AG04450 (cell line): ENCODE results near the gene CLCN3. TPM values are rescaled to one million over a fixed set of nuclear protein-coding genes. Genes with fewer than 3 reads are reported as not detected.
"Not testable (repeated sequence)": the region's sequence is repeated elsewhere in the genome, so short reads cannot be mapped to it uniquely, and the experiment has no call there.

Experiments
- CTCF ChIA-PET: fragments of 300-600, 350-600 bp; formaldehyde crosslinking; extraction: SDS; loops from one replicate; lab custom pipeline; 2022; ENCODE audit warnings: antibody characterized with exemption, inconsistent platforms; lab: Charles Lee
- POLR2A ChIA-PET: fragments of 350-600 bp; formaldehyde crosslinking; extraction: SDS; loops from one replicate; lab custom pipeline; 2021; ENCODE audit warnings: antibody characterized with exemption, inconsistent platforms; lab: Yijun Ruan, JAX
- DNase-seq: peaks from one replicate; pipeline ENCODE4 v3.0.0-alpha.2; 2011; ENCODE audit warnings: low read depth, low spot score
- H3K27ac ChIP-seq: one replicate; pipeline ENCODE4 v1.5.1; 2012; ENCODE audit warnings: low read depth, low read length, control low read depth
- H3K27me3 ChIP-seq: one replicate; pipeline ENCODE4 v1.6.0; 2012; ENCODE audit warnings: low read length; ENCODE audit not compliant: control insufficient read depth, insufficient read depth
- H3K4me3 ChIP-seq: 2 replicates; pipeline ENCODE4 v1.5.1; 2011; ENCODE audit warnings: mild to moderate bottlenecking, low read depth, low read length, control low read depth
- H3K9me3 ChIP-seq: 2 replicates; pipeline ENCODE4 v1.5.1; 2012; ENCODE audit warnings: low read length; ENCODE audit not compliant: control insufficient read depth, insufficient read depth
- polyA minus RNA-seq: library from RNA; depleted of rRNA, polyadenylated mRNA; stranded (reverse); fragments of >200 nt; gene quantifications from 2 replicates; pipeline ENCODE4 v1.2.3, GENCODE V29; 2011; rRNA and poly(A)+ RNA removed
- polyA plus RNA-seq: library from polyadenylated mRNA; depleted of rRNA; stranded (reverse); fragments of >200 nt; gene quantifications from 2 replicates; pipeline ENCODE4 v1.2.3, GENCODE V29; 2011; rRNA removed
- TF ChIP-seq, protein P1 (sequence below): IDR thresholded peaks from 2 replicates; pipeline ENCODE4 v1.5.1; 2011; ENCODE audit warnings: low read depth, low read length, control low read depth, inconsistent platforms

CLCN3 gene
- polyA plus RNA-seq (23.7 and 36.5 TPM in 2 replicates), polyA minus RNA-seq (34.8 and 50.1 TPM in 2 replicates)

DNA sequence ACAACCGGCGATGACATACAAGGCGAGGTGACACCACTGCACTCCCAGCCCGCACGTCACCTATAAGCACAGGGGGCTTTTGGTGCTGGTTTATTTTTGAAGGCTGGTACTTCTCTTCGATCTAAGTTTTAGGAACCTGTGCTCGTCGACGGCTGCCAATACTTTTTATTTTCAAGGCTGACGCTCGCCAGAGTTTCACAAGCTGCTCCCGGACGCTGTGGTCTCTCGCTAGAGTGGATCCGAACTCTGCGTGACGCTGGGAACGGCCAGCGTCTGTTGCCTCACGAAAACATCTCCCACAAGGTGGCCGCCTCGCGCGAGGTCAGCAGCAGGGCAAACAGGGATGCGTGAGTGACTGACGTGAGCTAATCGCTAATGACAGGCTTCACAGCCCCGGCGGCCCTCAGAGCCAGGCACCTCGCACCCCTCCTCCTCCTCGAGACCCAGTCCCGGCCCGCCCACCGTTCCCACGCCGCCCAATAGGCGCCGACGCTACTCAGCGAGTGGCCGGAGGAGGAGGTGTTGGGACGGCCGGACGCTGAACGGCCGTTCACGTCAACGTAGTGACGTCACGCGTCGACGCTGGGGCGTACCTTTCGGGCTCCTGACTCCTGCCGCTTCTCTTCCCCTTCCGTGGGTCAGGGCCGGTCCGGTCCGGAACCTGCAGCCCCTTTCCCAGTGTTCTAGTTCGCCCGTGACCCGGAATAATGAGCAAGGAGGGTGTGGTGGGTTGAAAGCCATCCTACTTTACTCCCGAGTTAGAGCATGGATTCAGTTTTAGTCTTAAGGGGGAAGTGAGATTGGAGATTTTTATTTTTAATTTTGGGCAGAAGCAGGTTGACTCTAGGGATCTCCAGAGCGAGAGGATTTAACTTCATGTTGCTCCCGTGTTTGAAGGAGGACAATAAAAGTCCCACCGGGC is at the start of gene CLCN3:
TSS of gene CLCN3 (plus strand) at position 621 of the 922 bp plus-strand sequence. CDS start 15,351 bp downstream, outside the sequence.
- H3K27ac ChIP-seq = peak within 1 kb of the TSS; percentile 76
- ChIA-PET POLR2A (no interaction called here), CTCF (interaction anchor here (0.9 to 2.0 kb wide), 12 partner anchors 9 to 172 kb away, joined by 3 to 5 read pairs (median 3); no protein-coding TSS in a partner anchor)

GRCh38 chr4:169571012-169571411 is 49.4 kb upstream of the CLCN3 start:
- H3K4me3 ChIP-seq, H3K9me3 ChIP-seq, H3K27me3 ChIP-seq, H3K27ac ChIP-seq, CTCF ChIA-PET, POLR2A ChIA-PET, DNase-seq: not testable (repeated sequence)

More for the DNA sequence above, at the start of gene CLCN3:
- TF ChIP-seq, protein P1, sequence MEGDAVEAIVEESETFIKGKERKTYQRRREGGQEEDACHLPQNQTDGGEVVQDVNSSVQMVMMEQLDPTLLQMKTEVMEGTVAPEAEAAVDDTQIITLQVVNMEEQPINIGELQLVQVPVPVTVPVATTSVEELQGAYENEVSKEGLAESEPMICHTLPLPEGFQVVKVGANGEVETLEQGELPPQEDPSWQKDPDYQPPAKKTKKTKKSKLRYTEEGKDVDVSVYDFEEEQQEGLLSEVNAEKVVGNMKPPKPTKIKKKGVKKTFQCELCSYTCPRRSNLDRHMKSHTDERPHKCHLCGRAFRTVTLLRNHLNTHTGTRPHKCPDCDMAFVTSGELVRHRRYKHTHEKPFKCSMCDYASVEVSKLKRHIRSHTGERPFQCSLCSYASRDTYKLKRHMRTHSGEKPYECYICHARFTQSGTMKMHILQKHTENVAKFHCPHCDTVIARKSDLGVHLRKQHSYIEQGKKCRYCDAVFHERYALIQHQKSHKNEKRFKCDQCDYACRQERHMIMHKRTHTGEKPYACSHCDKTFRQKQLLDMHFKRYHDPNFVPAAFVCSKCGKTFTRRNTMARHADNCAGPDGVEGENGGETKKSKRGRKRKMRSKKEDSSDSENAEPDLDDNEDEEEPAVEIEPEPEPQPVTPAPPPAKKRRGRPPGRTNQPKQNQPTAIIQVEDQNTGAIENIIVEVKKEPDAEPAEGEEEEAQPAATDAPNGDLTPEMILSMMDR = no peak
- DNase-seq = peak; percentile 81
- peak within 1 kb of the TSS; percentile 92 for H3K4me3 ChIP-seq
- H3K9me3 ChIP-seq = no peaks in the 10 kb centered on the region
- no peaks in the 10 kb centered on the region for H3K27me3 ChIP-seq

GRCh38 chr4:169571435-169571834 is 48.9 kb upstream of the CLCN3 start:
- H3K9me3 ChIP-seq = no peaks in the 10 kb centered on the region; the same call in 1 of the 2 replicates
- H3K27me3 ChIP-seq = no peaks in the 10 kb centered on the region
- TF ChIP-seq, protein P1 = no peak
- no peak for DNase-seq
- POLR2A ChIA-PET = no interaction called here
- H3K4me3 ChIP-seq = no peak overlapping the region
- CTCF ChIA-PET = no interaction called here
- no peak overlapping the region for H3K27ac ChIP-seq

- CTCF ChIA-PET = interaction anchor here (1.6 kb wide), 1 partner anchor 39 kb away, joined by 3 read pairs; no protein-coding TSS in a partner anchor
- Histone ChIP-seq H3K4me3 (no peak overlapping the region), H3K9me3 (no peaks in the 10 kb centered on the region; the same call in 1 of the 2 replicates), H3K27me3 (no peaks in the 10 kb centered on the region), H3K27ac (no peak overlapping the region)
- POLR2A ChIA-PET = no interaction called here
- TF ChIP-seq, protein P1 = no peak
- DNase-seq = no peak
Observed at GRCh38 chr4:169573889-169574288, 46.5 kb upstream of the CLCN3 start.

- no peaks in the 10 kb centered on the region for H3K27me3 ChIP-seq
- ChIA-PET CTCF (interaction anchor here (3.2 kb wide), 1 partner anchor 16 kb away, joined by 15 read pairs; no protein-coding TSS in a partner anchor), POLR2A (no interaction called here)
- no peaks in the 10 kb centered on the region for H3K9me3 ChIP-seq
- TF ChIP-seq, protein P1 = no peak
- H3K4me3 ChIP-seq = no peak overlapping the region
- DNase-seq = no peak
- no peak overlapping the region for H3K27ac ChIP-seq
Observed at GRCh38 chr4:169582203-169582602, 38.2 kb upstream of the CLCN3 start.
